Aorta (tissue), 5 donors: Measurements from ENCODE around the gene KCNA3. TPM values are rescaled to one million over a fixed set of nuclear protein-coding genes. Genes with fewer than 3 reads are reported as not detected.

Source experiments
- ATAC-seq: fragments of 200-7000 bp; cut with Tn5 transposase; one replicate; pipeline ENCODE4 v1.9.1; 2022; ENCODE audit warnings: moderate library complexity; ENCODE audit not compliant: low FRiP score
- DNase-seq, 2 donors: peaks; one replicate each; pipeline ENCODE4 v3.0.0-alpha.2; 2020
- H3K27ac ChIP-seq, 2 donors: one replicate each; pipeline ENCODE4 v1.5.1; 2013; ENCODE audit warnings: low read length in 2 of 2, mild to moderate bottlenecking in 2 of 2, moderate library complexity in 2 of 2, control low read depth in 1 of 2, inconsistent platforms in 1 of 2, low read depth in 1 of 2
- H3K27me3 ChIP-seq, 2 donors: one replicate each; pipeline ENCODE4 v1.6.1; 2013; ENCODE audit warnings: control low read depth in 1 of 2, low read length in 1 of 2, mild to moderate bottlenecking in 1 of 2, moderate library complexity in 1 of 2; ENCODE audit not compliant: insufficient read depth in 2 of 2, control insufficient read depth in 1 of 2
- H3K36me3 ChIP-seq, 2 donors: one replicate each; pipeline ENCODE4 v1.6.1; 2013; ENCODE audit warnings: control low read depth in 1 of 2, low read length in 1 of 2, mild to moderate bottlenecking in 1 of 2; ENCODE audit not compliant: insufficient read depth in 2 of 2, control insufficient read depth in 1 of 2
- H3K4me1 ChIP-seq, 2 donors: one replicate each; pipeline ENCODE4 v1.6.1; 2013; ENCODE audit warnings: low read length in 2 of 2, control low read depth in 1 of 2, mild to moderate bottlenecking in 1 of 2, moderate library complexity in 1 of 2; ENCODE audit not compliant: insufficient read depth in 2 of 2, control insufficient read depth in 1 of 2
- H3K4me3 ChIP-seq, 2 donors: one replicate each; pipeline ENCODE4 v1.5.1; 2013; ENCODE audit warnings: low read length in 2 of 2, control low read depth in 1 of 2, mild to moderate bottlenecking in 1 of 2
- H3K9me3 ChIP-seq: one replicate; pipeline ENCODE4 v1.6.1; 2013; ENCODE audit warnings: mild to moderate bottlenecking, low read length; ENCODE audit not compliant: control insufficient read depth
- WGBS, 2 donors: extraction: QIAGEN DNeasy Blood & Tissue Kit; methylation state at CpG; one replicate each; pipeline ENCODE4 v1.1.7; 2013; 5-methylcytosine and 5-hydroxymethylcytosine counted together
- intact Hi-C, 2 donors: fragments of 100-400 bp; cut with DNase I; formaldehyde crosslinking; loops; one replicate each; pipeline versions ENCODE4 v1.14.2 to v1.15.0; 2022
- polyA plus RNA-seq, 2 donors: library from polyadenylated mRNA; stranded (reverse); fragments of 200-250 nt; gene quantifications; one replicate each; pipeline ENCODE4 v1.2.3, GENCODE V29; 2013
- total RNA-seq, 2 donors: library from RNA; stranded (reverse); fragmentation: NEBNext Ultra II Directional; extraction: Animal tissue kit (Norgen Biotek cat#: 25700); gene quantifications; one replicate each; pipeline ENCODE4 v1.2.1, GENCODE V29; 2021
- donor health status: healthy with polysubstance abuse.
- donor health status: Bipolar disorder and iron deficiency.
- donor health status: DM: no; HTN: no; CAD: no.
- donor health status: DM: no; HTN: no; CAD: no.
- donor health status: DM: yes; HTN: yes; CAD: no.

Gene KCNA3
- total and polyA plus RNA-seq, 4 donors = 0.97 to 2.4 TPM; not detected in 2

DNA sequence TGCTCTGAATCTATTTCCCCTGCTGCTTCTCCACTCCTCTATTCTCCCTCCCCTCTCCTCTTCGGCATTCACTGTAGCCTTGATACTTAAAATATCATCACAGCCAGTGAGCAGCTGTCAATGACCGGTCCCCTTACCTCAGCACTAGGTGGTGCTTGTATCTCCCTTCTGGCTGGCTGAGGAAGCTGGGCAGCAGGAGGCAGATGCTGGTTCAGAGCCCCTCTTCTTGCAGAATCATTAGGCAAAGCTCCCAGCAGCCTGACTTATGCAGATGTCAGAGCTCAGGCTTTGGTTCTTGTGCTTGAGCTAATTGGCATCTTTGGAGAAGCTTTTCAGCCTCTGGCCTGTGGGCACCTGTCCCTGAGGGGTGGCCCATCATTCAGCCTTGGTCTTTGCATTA, 36.7 kb downstream of the KCNA3 start:
- no peak for ATAC-seq
- no peaks in the 10 kb centered on the region for H3K27me3 ChIP-seq
- DNase-seq = no peak
- WGBS, 2 donors = 77 to 89% methylated on average over 2 of the region's 2 CpGs
- H3K4me3 ChIP-seq = no peak overlapping the region
- H3K4me1 ChIP-seq = no peaks in the 10 kb centered on the region
- intact Hi-C loops = no loop called here
- H3K36me3 ChIP-seq = no peaks in the 10 kb centered on the region
- H3K27ac ChIP-seq = no peak overlapping the region
- no peaks in the 10 kb centered on the region for H3K9me3 ChIP-seq

DNA sequence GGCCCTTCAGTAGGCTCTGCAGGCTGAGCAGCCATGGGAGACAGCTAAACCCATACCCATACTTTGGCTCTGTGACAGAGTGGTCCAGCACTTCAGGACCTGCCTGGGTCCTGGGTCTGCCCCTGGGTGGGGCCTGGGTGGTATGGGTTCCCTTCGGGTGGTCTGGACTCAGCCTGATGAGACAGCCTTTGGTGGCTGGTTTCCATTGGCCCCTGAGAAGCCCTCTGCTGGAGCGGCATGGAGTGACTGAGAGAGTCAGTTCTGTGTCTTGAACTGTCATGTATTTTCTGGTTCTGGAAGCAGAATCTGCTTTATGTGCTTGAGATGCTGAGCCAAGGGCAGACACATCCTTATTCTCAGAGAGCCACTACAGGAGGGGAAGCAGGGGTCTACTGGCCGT, 37.3 kb downstream of the KCNA3 start:
- Histone ChIP-seq H3K27ac (no peak overlapping the region), H3K27me3 (no peaks in the 10 kb centered on the region), H3K4me3 (no peak overlapping the region), H3K36me3 (no peaks in the 10 kb centered on the region), H3K9me3 (no peaks in the 10 kb centered on the region), H3K4me1 (no peaks in the 10 kb centered on the region)
- ATAC-seq (peak; percentile 23), DNase-seq (no peak)
- intact Hi-C loops = no loop called here
- 79 to 89% methylated on average over 3 of the region's 3 CpGs for WGBS, 2 donors

DNA sequence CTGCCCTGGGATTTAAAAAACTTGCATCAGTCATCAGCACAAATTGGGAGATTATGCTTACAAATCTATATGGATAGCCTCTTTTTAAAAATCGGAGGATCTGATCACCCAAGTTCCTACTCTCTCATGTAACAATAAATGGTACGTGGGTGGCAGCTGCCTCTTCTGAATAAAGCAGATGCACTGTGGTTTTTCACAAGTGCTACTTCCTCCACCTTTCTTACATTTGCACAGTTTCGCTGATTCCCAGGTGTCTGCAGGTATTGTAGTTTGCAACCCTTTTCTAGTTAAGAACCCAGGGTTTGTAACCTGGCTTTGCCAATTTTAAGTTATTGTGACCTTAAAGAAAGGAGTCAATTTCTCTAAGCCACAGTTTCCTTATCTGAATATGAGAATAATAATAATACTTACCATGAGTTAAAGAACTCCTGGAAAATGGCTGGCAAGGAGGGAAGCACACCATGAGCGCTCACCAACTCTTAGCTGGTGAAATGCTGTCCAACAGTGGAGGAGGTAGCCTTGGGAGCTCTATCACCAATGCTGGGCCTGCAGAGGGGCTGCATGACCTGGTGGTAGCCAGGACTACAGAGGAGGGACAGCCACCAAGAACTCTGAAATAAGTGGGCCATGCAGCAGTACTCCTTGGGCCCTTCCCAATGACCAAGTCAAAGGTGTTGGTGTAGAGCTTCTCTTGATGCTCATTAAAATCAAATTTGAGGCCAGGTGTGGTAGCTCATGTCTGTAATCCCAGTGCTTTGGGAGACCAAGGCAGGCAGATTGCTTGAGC, 38.4 kb downstream of the KCNA3 start:
- 94 to 95% methylated on average over 4 of the region's 4 CpGs for WGBS, 2 donors
- no peaks in the 10 kb centered on the region for H3K27me3 ChIP-seq
- no peaks in the 10 kb centered on the region for H3K36me3 ChIP-seq
- no peak for DNase-seq
- no peaks in the 10 kb centered on the region for H3K9me3 ChIP-seq
- H3K4me3 ChIP-seq = no peak overlapping the region
- no peaks in the 10 kb centered on the region for H3K4me1 ChIP-seq
- ATAC-seq = no peak
- intact Hi-C loops = no loop called here
- no peak overlapping the region for H3K27ac ChIP-seq

DNA sequence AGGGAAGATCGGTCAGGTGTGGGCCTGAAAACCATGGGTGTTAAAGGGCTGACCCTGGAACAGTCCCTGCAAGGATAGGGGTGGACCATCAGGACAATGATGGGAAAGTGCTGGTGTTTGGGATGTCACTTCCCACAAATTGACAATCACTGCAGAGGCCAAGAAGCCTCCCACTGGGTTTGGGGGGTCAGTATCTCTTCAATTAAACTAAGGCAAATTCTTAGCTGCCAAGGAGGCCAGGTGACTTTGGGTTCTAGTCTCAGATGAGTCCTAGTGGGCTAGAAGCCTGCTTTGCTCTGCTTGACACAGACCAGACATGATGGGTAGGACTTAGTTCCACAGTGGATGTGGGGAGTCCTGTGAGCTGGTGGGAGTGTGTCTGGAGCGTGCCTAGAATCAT, 39.3 kb downstream of the KCNA3 start:
- DNase-seq = no peak
- Histone ChIP-seq H3K4me3 (no peak overlapping the region), H3K27ac (no peak overlapping the region), H3K9me3 (no peaks in the 10 kb centered on the region), H3K36me3 (no peaks in the 10 kb centered on the region), H3K4me1 (no peaks in the 10 kb centered on the region), H3K27me3 (no peaks in the 10 kb centered on the region)
- intact Hi-C loops = no loop called here
- WGBS, 2 donors = 94 to 95% methylated on average over 2 of the region's 2 CpGs
- no peak for ATAC-seq

DNA sequence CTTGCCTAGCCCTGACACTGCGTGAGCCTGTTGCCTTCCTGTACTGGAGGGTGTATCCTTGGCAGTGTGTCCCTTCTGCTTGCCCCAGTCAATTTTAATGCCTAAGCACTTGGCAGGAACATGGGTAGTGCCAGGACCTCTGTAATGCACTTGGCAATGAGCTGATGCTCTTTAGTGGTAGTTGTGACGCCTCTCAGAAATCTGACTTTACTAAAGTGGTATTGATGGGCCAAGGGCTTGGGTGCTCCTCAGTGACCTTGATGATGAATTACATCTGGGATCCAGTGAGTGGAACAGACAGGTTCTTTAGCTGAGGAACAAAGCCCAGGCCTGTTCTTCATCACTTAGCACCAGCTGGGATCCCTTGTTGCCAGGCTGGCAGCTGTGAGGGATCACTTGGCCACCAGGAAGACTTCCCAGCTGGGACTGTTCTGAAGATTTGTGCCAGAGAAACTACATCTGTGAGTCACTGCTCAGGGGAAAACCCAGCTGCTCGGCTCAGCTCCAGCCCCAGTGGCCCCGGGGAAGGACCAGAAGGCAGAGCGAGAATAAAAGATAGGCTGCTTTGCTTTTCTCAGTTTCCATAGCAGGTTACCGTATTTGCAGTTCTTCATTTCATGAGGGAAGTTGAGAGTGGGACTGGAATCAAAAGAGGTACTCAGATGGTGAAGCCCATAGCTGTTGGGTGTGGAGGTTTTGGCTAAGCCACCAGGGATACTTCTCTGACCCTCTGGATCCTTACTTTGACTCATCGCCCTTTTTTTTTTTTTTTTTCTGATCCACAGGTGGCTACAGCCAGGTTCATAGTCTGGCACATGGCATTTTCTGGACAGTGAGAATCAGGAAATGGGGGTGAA, 40.1 kb downstream of the KCNA3 start:
- no peaks in the 10 kb centered on the region for H3K9me3 ChIP-seq
- WGBS, 2 donors = 13 to 15% methylated on average over 7 of the region's 7 CpGs
- ATAC-seq = peak; percentile 78
- no peak overlapping the region for H3K27ac ChIP-seq
- H3K4me1 ChIP-seq = no peaks in the 10 kb centered on the region
- DNase-seq = peak; percentile 89 to 91
- no peaks in the 10 kb centered on the region for H3K36me3 ChIP-seq
- no peaks in the 10 kb centered on the region for H3K27me3 ChIP-seq
- no peak overlapping the region for H3K4me3 ChIP-seq
- intact Hi-C loops = loop anchor here (5.0 kb wide), 2 partner anchors 133 to 148 kb away; no protein-coding TSS in a partner anchor

DNA sequence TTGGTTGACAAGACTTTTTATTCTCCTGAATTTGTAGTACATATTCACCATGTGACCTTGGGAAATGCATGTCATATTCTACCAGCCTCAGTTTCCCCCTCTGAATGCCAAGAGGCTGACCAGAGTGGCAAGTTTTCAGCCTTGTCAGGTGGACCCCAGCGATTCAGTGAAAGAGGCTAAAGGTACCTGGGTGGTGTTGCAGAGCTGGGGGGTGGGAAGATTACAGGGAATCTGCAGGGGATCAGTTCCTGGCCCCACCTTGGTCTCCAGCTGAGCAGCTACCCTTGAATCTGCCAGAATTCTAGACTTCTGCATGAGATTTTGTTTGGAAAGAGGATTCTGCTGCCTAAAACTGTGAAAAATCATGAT, 40.7 kb downstream of the KCNA3 start:
- Histone ChIP-seq H3K4me1 (no peaks in the 10 kb centered on the region), H3K4me3 (no peak overlapping the region), H3K9me3 (no peaks in the 10 kb centered on the region), H3K36me3 (no peaks in the 10 kb centered on the region), H3K27ac (no peak overlapping the region), H3K27me3 (no peaks in the 10 kb centered on the region)
- no peak for ATAC-seq
- 87 to 91% methylated on average over 1 of the region's 1 CpG for WGBS, 2 donors
- DNase-seq = no peak
- intact Hi-C loops = loop anchor here (5.0 kb wide), 2 partner anchors 133 to 148 kb away; no protein-coding TSS in a partner anchor

DNA sequence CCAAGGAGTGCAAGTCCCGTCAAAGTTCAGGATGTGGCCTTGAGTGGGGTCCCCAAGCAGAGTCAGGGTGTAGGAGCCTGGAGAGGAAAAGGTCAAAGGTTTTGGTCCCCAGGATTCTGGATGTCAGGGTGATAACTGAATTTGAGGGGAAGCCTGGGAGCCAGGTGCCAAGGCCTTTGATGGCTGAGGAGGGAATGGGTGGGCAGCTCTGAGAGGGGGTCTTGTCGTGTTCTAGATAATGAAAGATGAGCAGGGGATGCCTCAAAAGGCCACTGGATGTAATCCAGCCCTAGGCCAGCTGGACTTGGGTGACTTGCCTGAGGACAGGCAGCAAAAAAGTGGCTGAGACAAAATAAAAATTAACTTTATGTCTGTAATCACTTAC, 41.1 kb downstream of the KCNA3 start:
- intact Hi-C loops = loop anchor here (5.0 kb wide), 2 partner anchors 134 to 149 kb away; no protein-coding TSS in a partner anchor
- no peak for ATAC-seq

DNA sequence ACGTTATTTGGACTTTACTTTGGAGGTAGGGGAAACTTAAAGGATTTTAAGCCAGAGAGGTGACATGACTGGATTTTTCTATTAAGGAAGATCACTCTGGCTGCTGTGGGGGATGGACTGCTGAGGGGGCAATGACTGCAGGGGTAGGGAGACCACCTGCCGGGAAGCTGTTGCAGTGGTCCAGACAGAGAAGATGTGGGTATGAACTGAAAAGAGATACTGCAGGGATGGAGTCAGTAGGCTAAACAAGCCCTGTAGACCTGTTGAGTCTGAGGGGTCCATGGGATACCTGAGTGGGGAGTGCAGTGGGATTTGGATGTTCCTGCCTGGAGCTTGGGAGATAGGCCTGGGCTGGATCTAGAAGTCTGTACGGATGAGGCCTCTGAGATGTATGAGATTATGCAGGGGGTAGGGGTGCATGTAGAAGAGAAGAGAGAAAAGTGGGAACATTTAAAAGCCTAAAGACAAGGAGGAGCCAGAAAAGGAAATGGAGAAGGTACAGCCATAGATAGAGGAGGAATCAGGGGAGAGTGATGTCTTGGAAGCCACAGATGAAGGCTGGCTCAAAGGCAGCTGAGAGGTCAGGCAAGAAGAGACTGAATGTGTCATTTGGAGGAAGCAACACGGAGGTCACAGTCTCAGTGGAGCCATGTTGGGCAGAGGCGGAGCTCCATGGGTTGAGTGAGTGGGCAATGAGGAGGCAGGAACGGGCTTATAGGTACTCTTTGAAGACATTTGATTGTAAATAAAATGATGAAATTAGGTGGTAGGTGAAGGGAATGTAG, 42.7 kb downstream of the KCNA3 start:
- Histone ChIP-seq H3K27me3 (no peaks in the 10 kb centered on the region), H3K4me3 (no peak overlapping the region), H3K27ac (no peak overlapping the region), H3K36me3 (no peaks in the 10 kb centered on the region), H3K4me1 (no peaks in the 10 kb centered on the region), H3K9me3 (no peaks in the 10 kb centered on the region)
- intact Hi-C loops = loop anchor here (5.0 kb wide), 2 partner anchors 135 to 150 kb away; no protein-coding TSS in a partner anchor
- WGBS, 2 donors = 82 to 84% methylated on average over 6 of the region's 6 CpGs
- DNase-seq = no peak
- ATAC-seq = no peak

More for the DNA sequence above, 41.1 kb downstream of the KCNA3 start:
- H3K27ac ChIP-seq = no peak overlapping the region
- H3K9me3 ChIP-seq = no peaks in the 10 kb centered on the region
- H3K4me1 ChIP-seq = no peaks in the 10 kb centered on the region
- no peak for DNase-seq
- H3K36me3 ChIP-seq = no peaks in the 10 kb centered on the region
- no peak overlapping the region for H3K4me3 ChIP-seq
- no peaks in the 10 kb centered on the region for H3K27me3 ChIP-seq
- 85 to 89% methylated on average over 2 of the region's 2 CpGs for WGBS, 2 donors
